Glutamatergic neuron (in vitro differentiated cells): ENCODE results near the gene RGL1. TPM values are rescaled to one million over a fixed set of nuclear protein-coding genes. Genes with fewer than 3 reads are reported as not detected.
"Not testable (repeated sequence)": the region's sequence is repeated elsewhere in the genome, so short reads cannot be mapped to it uniquely, and the experiment has no call there.

Source experiments
- DNase-seq: peaks from one replicate; pipeline ENCODE4 v3.0.0; 2022
- H3K27ac Mint-ChIP-seq: one replicate; pipeline ENCODE4 v1.8.0; 2020; ENCODE audit warnings: mild to moderate bottlenecking, mixed read lengths, inconsistent platforms; ENCODE audit not compliant: unreplicated experiment
- H3K27me3 Mint-ChIP-seq: one replicate; pipeline ENCODE4 v1.8.0; 2020; ENCODE audit warnings: mild to moderate bottlenecking, moderate library complexity, mixed read lengths, inconsistent platforms; ENCODE audit not compliant: unreplicated experiment
- H3K36me3 Mint-ChIP-seq: one replicate; pipeline ENCODE4 v1.8.0; 2020; ENCODE audit warnings: mild to moderate bottlenecking, mixed read lengths, inconsistent platforms; ENCODE audit not compliant: unreplicated experiment
- H3K4me1 Mint-ChIP-seq: one replicate; pipeline ENCODE4 v1.8.0; 2020; ENCODE audit warnings: mild to moderate bottlenecking, low read depth, mixed read lengths, inconsistent platforms; ENCODE audit not compliant: unreplicated experiment
- H3K4me3 Mint-ChIP-seq: one replicate; pipeline ENCODE4 v1.8.0; 2020; ENCODE audit warnings: mild to moderate bottlenecking, mixed read lengths, inconsistent platforms; ENCODE audit not compliant: unreplicated experiment
- H3K9me3 Mint-ChIP-seq: one replicate; pipeline ENCODE4 v1.8.0; 2020; ENCODE audit warnings: mild to moderate bottlenecking, moderate library complexity, mixed read lengths, inconsistent platforms; ENCODE audit not compliant: unreplicated experiment
- CTCF ChIP-seq: fragments of 200-600 bp; sonication (generic); IDR thresholded peaks from one replicate; pipeline ENCODE4 v1.5.0; 2021; ENCODE audit not compliant: partially characterized antibody, unreplicated experiment
- total RNA-seq: library from RNA; stranded (reverse); fragmentation: NEBNext Ultra II Directional; extraction: Animal tissue kit (Norgen Biotek cat#: 25700); gene quantifications from one replicate; pipeline ENCODE4 v1.2.1, GENCODE V29; 2021; ENCODE audit not compliant: unreplicated experiment

RGL1 gene
- total RNA-seq, 1 donor from 2014 or later, result 4.9 TPM

- no peak for DNase-seq
- H3K36me3 Mint-ChIP-seq, result no peaks in the 10 kb centered on the region
- TF ChIP-seq CTCF, result no peak
Observed at GRCh38 chr1:183783767-183784637, 20.9 kb upstream of the RGL1 start.

GRCh38 chr1:183785921-183786320, 19.0 kb upstream of the RGL1 start:
- H3K4me1 Mint-ChIP-seq, H3K36me3 Mint-ChIP-seq, DNase-seq, H3K27ac Mint-ChIP-seq, H3K4me3 Mint-ChIP-seq, H3K27me3 Mint-ChIP-seq, H3K9me3 Mint-ChIP-seq: not testable (repeated sequence)

More at GRCh38 chr1:183783767-183784637, 20.9 kb upstream of the RGL1 start:
- H3K27me3 Mint-ChIP-seq, result no peaks in the 10 kb centered on the region
- no peaks in the 10 kb centered on the region for H3K9me3 Mint-ChIP-seq
- H3K4me3 Mint-ChIP-seq, result no peak overlapping the region
- H3K4me1 Mint-ChIP-seq, result peaks cover 6% of the 10 kb centered on the region
- no peak overlapping the region for H3K27ac Mint-ChIP-seq

GRCh38 chr1:183787704-183788103, 17.2 kb upstream of the RGL1 start:
- Mint-ChIP-seq H3K36me3 (no peaks in the 10 kb centered on the region), H3K4me3 (no peak overlapping the region), H3K27me3 (no peaks in the 10 kb centered on the region), H3K9me3 (no peaks in the 10 kb centered on the region), H3K4me1 (peaks cover 6% of the 10 kb centered on the region), H3K27ac (no peak overlapping the region)
- DNase-seq, result no peak
- no peak for TF ChIP-seq CTCF

- H3K36me3 Mint-ChIP-seq, result no peaks in the 10 kb centered on the region
- no peaks in the 10 kb centered on the region for H3K9me3 Mint-ChIP-seq
- no peak overlapping the region for H3K27ac Mint-ChIP-seq
- H3K4me1 Mint-ChIP-seq, result no peaks in the 10 kb centered on the region
- no peak for DNase-seq
- no peak for TF ChIP-seq CTCF
- H3K4me3 Mint-ChIP-seq, result no peak overlapping the region
- H3K27me3 Mint-ChIP-seq, result no peaks in the 10 kb centered on the region
Observed at GRCh38 chr1:183791319-183791718, 13.6 kb upstream of the RGL1 start.

- no peak for DNase-seq
- no peaks in the 10 kb centered on the region for H3K9me3 Mint-ChIP-seq
- no peak for TF ChIP-seq CTCF
- H3K4me1 Mint-ChIP-seq, result no peaks in the 10 kb centered on the region
- H3K4me3 Mint-ChIP-seq, result no peak overlapping the region
- H3K36me3 Mint-ChIP-seq, result no peaks in the 10 kb centered on the region
- no peak overlapping the region for H3K27ac Mint-ChIP-seq
- no peaks in the 10 kb centered on the region for H3K27me3 Mint-ChIP-seq
Observed at GRCh38 chr1:183792300-183792699, 12.6 kb upstream of the RGL1 start.
